Fibroblast of the aortic adventitia (primary cell): Measurements from ENCODE around the gene PEX26. TPM values are rescaled to one million over a fixed set of nuclear protein-coding genes. Genes with fewer than 3 reads are reported as not detected.

ENCODE experiments used
- DNase-seq: peaks from one replicate; pipeline ENCODE4 v3.0.0-alpha.2; 2010; ENCODE audit warnings: low read depth
- H3K4me3 ChIP-seq: 2 replicates; pipeline ENCODE4 v1.5.1; 2011; ENCODE audit warnings: low read depth, mild to moderate bottlenecking, control low read depth, low read length, moderate library complexity
- small RNA-seq: library from RNA; depleted of rRNA; stranded (forward); fragments of <200 nt; gene quantifications from one replicate; pipeline ENCODE3, GENCODE V24; 2012
- total RNA-seq: library from RNA; depleted of rRNA; stranded (reverse); fragments of >200 nt; gene quantifications from 2 replicates; pipeline ENCODE4 v1.2.3, GENCODE V29; 2012; ENCODE audit warnings: low replicate concordance
- TF ChIP-seq, protein P1 (sequence below): IDR thresholded peaks from 2 replicates; pipeline ENCODE4 v1.5.1; 2011; ENCODE audit warnings: mild to moderate bottlenecking, low read length, control low read depth, inconsistent platforms; ENCODE audit not compliant: insufficient read depth

PEX26 gene
- total RNA-seq, 1 donor: 26.1 TPM

DNA sequence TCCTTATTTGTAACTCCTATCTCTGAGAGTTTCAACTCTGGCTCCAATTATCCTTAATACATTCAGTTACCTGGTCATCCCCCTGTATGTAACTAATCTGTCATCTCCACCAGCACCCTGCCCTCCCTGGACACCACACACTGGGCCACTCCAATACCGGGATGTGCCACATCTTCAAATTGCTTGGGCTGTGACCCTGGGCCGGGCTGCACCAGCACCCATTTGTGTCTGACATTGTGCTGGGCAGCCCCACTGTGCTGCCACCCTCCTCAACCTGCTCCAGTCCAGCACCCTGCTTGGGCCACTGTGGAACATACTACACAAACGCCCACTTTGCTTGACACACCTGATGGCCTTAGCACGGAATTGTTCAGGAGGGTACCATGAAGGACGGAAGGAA, 70.0 kb downstream of the PEX26 start:
- TF ChIP-seq, protein P1, sequence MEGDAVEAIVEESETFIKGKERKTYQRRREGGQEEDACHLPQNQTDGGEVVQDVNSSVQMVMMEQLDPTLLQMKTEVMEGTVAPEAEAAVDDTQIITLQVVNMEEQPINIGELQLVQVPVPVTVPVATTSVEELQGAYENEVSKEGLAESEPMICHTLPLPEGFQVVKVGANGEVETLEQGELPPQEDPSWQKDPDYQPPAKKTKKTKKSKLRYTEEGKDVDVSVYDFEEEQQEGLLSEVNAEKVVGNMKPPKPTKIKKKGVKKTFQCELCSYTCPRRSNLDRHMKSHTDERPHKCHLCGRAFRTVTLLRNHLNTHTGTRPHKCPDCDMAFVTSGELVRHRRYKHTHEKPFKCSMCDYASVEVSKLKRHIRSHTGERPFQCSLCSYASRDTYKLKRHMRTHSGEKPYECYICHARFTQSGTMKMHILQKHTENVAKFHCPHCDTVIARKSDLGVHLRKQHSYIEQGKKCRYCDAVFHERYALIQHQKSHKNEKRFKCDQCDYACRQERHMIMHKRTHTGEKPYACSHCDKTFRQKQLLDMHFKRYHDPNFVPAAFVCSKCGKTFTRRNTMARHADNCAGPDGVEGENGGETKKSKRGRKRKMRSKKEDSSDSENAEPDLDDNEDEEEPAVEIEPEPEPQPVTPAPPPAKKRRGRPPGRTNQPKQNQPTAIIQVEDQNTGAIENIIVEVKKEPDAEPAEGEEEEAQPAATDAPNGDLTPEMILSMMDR: no peak
- no peak for DNase-seq
- H3K4me3 ChIP-seq: no peak overlapping the region

DNA sequence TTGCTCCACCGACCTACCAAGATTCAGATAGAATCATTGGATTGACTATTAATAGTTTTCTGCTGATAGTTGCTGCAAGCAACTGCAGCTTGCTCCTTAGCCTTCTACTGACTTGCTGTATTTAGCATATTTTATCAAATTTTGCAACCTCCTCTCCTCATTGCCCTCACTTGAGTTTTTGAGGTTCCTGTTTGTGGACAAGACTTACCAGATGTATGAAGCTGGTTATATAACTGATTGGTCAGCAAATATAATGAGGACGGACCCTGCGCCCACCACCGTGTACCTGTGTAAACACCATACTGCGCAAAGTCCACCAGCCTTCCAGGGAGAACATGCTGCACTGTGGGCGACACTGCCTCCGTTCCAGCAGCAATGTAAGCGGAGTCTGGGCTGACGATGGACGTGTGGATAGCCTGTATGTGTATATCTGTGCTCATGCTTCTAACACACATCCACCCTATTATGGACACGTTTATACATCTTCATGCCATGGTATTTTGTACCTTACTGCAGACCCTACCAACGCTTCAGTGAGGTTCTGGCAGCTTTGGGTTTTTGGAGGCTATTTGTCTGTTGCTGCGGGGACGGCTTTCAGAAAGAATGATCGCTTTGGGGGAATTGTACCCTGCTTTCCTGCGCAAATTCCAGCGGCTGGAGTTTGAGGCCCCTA, 70.6 kb downstream of the PEX26 start:
- TF ChIP-seq, protein P1: no peak
- no peak overlapping the region for H3K4me3 ChIP-seq
- DNase-seq: no peak

DNA sequence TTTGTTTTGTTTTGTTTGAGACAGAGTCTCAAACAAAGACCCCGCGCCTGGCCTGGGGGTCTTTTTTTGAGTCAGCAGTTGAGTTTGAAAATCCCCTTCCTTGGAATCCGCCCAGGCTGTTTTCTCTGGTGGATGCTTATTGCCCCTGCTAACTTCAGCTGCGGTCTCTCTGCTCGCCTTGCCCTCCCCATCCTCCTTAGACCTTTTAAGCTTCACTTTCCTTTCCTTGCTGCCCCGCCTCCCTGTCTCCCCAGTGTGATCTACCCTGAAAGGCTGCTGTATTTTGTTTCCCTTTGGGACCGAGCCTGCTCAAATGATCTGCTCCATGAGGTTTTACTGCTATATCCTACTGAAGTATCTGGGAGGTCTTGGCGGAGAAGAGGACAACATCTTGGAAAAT, 74.7 kb downstream of the PEX26 start:
- TF ChIP-seq, protein P1: no peak
- no peak for DNase-seq
- H3K4me3 ChIP-seq: no peak overlapping the region

- no peak for DNase-seq
- TF ChIP-seq, protein P1: no peak
- H3K4me3 ChIP-seq: no peak overlapping the region
Measured at GRCh38 chr22:18154821-18155390, 77.1 kb downstream of the PEX26 start.

Small RNA genes within 50 kb of the gene (small RNA-seq; reads per million reads assigned to genes)
- not detected for gene AC016027.5

Other genes starting within 250 kb of the PEX26 start
- 18.8 and 20.5 TPM in 2 replicates for gene MICAL3, start 53.4 kb upstream of the PEX26 start, total RNA-seq
- gene TUBA8, start 32.8 kb downstream of the PEX26 start, total RNA-seq: 0.72 TPM in 1 of 2 replicates, not detected in the other
- gene USP18, start 72.2 kb downstream of the PEX26 start, total RNA-seq: 4.3 and 7.0 TPM in 2 replicates